UCSD-AML1 (cell line): ENCODE measurements around the gene ALPP.

Experiments
- DNase-seq: peaks from one replicate; lab custom pipeline; 2025; ENCODE audit not compliant: unreplicated experiment; lab: John Stamatoyannopoulos, UW

Gene ALPP

GRCh38 chr2:232340171-232340935 is 38.2 kb upstream of the ALPP start:
- no peak for DNase-seq

GRCh38 chr2:232341061-232341738 is 37.4 kb upstream of the ALPP start:
- no peak for DNase-seq

DNA sequence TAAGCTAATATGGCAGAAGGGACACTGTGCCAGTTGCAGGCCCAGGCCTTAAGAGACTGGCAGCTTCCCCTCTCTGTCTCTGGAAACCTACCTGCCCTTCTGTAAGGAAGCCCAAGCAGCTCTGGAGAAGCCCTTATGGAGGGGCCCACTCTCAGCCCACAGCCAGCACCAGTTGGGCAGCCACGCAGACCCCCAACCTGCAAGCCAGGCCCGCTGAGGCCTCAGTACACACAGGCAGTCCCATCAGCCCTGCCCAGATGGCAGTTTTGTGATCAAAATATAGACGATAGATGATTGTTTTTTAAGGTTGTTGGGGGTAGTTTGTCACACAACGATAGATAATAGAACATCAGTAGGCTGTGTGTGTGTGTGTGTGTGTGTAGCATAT is 36.8 kb upstream of the ALPP start:
- no peak for DNase-seq

GRCh38 chr2:232342635-232343565 is 35.7 kb upstream of the ALPP start:
- DNase-seq, result no peak

- DNase-seq, result no peak
Observed at GRCh38 chr2:232343821-232344220, 34.7 kb upstream of the ALPP start.

DNA sequence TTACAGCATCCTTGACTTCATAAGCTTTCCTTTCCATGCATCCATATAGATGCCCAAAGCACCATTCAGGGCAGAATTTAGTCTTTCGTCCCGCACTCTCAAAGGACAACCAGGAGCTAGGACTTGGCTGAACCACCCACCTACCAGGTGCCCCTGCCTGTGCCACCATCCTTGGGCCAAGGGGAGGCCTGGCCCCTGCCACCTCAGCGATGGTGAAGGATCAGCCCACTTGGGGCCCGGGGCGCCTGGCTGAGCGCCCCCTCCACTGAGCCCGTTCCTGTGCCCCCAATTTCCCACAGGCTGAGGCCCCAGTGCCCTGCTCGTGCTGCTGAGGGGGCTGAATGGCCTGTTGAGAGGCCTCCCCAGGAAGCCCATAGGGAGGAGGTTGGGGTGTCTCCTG is 33.3 kb upstream of the ALPP start:
- DNase-seq, result no peak

DNA sequence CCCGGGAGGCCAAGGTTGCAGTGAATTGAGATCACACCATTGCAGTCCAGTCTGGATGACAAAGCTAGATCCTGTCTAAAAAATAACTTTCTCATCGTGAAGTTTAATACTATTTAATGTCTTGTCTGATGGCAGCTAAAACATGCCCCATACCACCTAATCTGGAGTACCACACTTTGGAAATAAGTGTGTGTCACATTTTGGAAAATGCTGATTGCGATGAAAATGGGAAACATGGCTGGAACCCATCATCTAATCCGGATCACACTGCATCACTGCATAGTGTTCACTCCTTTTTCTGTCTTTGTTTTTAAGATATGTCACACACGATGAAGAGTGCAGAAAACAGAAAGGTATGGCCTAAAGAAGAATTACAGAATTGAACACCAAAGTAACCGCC is 31.2 kb upstream of the ALPP start:
- DNase-seq, result no peak

GRCh38 chr2:232348936-232349335 is 29.6 kb upstream of the ALPP start:
- peak; percentile 39 for DNase-seq

- DNase-seq, result no peak
Observed at GRCh38 chr2:232349546-232349945, 29.0 kb upstream of the ALPP start.

- no peak for DNase-seq
Observed at GRCh38 chr2:232349946-232350635, 28.5 kb upstream of the ALPP start.

DNA sequence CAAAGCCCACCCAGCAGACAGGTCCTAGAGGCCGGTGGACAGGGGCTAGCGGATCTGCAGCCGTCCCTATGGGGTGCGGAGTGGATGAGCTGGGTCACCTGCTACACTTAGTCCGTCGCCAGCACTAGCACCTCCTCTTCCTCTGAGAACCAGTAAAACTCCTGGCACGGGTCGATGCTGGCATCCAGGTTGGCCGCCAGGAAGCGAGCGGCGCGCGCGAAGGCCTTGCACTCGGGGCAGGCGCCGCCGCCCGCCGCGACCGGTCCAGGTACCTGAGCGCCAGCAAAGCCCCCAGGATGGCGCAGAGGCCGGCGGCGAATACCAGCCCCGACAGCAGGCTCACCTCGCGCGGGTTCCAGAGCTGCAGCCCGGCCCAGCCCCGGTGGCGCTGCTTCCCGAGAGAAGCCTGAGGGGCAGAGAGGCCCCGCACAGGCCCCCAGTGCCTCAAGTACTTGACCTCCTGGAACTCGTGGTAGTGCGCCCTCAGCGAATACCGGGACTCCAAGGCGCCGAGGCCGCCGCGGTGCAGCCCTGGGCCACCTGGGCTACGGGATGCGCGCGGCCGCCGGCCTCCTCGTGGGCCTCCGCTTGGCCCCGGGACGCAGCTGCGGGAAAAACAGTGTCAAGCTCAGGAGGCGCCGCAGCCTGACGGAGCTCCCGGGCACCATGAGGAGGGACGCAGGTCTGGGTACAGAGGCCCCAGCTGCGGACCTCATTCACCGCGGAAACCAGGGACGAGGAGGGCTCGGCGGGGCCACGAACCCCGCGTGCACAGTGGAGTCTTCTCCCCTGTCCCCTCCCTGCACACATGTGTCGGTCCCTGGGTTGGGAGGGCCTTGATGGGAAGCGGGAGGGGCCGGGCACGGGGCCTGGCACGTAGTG is 27.5 kb upstream of the ALPP start:
- no peak for DNase-seq

GRCh38 chr2:232351686-232352510 is 26.7 kb upstream of the ALPP start:
- no peak for DNase-seq

DNA sequence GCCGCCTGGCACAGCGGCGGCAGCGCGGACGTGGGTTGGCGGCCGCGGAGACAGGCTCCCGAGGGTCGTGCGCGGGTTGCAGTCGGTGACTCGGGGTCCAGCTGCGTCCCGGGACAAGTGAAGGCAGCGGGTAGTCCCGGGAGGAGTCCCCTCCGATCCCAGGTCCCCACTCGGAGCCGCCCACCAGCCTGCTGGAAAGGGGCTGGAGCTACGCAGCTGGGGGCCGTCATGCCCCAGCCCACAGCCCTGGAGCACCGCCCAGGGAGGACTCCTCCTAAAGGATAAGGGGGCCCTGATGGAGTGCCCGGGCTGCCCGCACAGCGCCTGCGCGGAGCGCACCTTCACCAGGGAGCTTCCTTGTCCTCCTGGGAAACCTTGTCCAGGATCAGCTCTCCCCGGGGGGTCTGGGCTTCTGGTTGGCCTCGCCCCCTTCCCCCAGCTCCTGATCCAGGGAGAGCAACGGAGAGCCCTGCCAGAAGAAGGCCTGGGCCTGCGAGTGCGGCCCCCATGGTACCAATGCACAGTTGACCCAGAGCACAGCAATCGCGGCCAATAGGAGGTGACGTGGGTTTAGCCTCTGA is 25.9 kb upstream of the ALPP start:
- no peak for DNase-seq

- no peak for DNase-seq
Observed at GRCh38 chr2:232353096-232353495, 25.5 kb upstream of the ALPP start.

GRCh38 chr2:232353660-232354059 is 24.9 kb upstream of the ALPP start:
- DNase-seq, result no peak

- DNase-seq, result no peak
Observed at GRCh38 chr2:232354069-232354468, 24.5 kb upstream of the ALPP start.

GRCh38 chr2:232361646-232362045 is 16.9 kb upstream of the ALPP start:
- DNase-seq, result no peak

- no peak for DNase-seq
Observed at GRCh38 chr2:232362174-232362900, 16.2 kb upstream of the ALPP start.
